22Rv1 (cell line): ENCODE data around the gene SERP2.

Experiments used
- H3K27ac ChIP-seq: fragments of 450-650 bp; 2 replicates; pipeline ENCODE4 v1.5.1; 2017
- ZFX ChIP-seq: fragments of 450-650 bp; IDR thresholded peaks from 2 replicates; pipeline ENCODE4 v1.6.1; 2017; ENCODE audit warnings: antibody characterized with exemption, borderline replicate concordance
- TF ChIP-seq, protein P1 (sequence below): fragments of 450-650 bp; IDR thresholded peaks from 2 replicates; pipeline ENCODE4 v1.5.1; 2017; ENCODE audit warnings: mild to moderate bottlenecking

Gene SERP2

DNA sequence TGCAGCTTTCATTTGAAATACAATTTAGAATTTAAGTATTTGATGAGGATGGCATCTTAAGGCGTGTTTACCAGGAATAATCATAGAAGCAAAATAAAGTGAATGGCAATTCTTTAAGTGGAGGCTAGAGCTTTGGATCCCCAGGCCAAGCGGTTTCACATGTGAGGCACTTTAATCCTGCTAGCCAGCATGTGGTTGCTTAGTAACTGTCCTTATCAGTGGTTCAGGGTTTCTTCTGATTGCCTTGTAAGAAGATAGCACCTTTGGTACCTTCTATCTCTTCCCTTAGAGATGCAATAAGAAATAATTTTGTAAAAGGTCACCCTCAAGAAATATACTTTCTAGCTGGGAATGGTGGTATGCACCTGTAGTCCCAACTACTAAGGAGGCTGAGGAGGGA lies 38.9 kb upstream of the SERP2 start:
- H3K27ac ChIP-seq = no peak overlapping the region
- TF ChIP-seq, protein P1, sequence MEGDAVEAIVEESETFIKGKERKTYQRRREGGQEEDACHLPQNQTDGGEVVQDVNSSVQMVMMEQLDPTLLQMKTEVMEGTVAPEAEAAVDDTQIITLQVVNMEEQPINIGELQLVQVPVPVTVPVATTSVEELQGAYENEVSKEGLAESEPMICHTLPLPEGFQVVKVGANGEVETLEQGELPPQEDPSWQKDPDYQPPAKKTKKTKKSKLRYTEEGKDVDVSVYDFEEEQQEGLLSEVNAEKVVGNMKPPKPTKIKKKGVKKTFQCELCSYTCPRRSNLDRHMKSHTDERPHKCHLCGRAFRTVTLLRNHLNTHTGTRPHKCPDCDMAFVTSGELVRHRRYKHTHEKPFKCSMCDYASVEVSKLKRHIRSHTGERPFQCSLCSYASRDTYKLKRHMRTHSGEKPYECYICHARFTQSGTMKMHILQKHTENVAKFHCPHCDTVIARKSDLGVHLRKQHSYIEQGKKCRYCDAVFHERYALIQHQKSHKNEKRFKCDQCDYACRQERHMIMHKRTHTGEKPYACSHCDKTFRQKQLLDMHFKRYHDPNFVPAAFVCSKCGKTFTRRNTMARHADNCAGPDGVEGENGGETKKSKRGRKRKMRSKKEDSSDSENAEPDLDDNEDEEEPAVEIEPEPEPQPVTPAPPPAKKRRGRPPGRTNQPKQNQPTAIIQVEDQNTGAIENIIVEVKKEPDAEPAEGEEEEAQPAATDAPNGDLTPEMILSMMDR = no peak
- no peak for TF ChIP-seq ZFX

DNA sequence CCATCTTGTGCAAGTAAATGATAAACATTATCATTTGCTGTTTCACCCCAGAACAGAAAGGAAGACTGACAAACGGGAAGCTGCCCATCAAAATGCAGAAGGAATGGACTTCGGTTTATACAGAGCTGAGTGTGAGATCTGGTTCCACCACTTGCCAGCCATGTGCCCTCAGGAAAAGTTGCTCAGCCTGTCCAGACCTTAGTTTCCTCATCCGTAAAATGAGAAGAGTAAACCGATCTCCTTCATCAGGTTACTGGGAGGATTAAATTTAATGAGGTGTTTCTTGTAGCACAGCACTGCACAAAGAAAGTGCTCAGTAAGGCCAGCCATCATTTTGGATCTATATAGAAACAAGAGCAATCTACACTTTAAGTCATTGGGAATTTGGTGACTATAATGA lies 36.7 kb upstream of the SERP2 start:
- no peak overlapping the region for H3K27ac ChIP-seq
- TF ChIP-seq, protein P1 = no peak
- no peak for TF ChIP-seq ZFX

DNA sequence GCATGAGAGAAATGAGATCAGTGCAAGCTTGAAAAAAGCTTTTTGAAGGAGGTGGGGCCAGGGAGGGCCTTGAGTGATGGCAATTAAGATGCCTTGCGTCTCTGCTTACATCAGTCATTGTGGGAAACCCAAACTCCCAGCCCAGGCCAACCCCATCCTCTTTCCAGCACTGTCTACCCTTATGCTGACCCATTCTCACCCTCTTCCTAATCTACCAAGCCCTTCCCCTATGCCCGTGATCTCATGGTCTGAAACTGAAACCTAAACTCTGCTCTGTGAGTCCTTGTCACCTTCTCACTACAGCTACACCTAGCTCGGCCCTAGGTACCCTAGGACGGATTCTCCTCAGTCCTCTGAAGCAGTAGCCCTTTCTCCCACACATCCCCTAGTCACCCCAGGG lies 36.0 kb upstream of the SERP2 start:
- H3K27ac ChIP-seq = no peak overlapping the region
- TF ChIP-seq ZFX = no peak
- TF ChIP-seq, protein P1 = no peak

DNA sequence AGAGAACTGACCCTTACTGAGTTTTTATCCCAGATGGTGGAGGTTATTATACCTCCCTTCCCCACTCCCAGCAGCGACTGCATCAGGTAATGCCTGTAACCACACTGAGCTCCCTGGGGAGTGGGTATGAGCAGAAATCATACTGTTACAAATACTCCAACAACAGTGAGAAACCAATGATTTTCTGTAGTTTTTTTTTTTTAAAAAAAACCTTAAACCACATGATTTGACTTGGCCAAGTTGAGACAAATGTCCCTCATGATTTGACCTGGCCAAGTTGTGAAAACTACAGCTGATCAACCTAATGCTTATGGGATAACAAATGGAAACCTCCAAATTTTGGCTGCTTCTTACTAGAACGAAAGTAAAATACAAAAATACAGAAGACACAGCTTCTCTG lies 33.1 kb upstream of the SERP2 start:
- TF ChIP-seq, protein P1 = no peak
- TF ChIP-seq ZFX = no peak
- H3K27ac ChIP-seq = no peak overlapping the region

DNA sequence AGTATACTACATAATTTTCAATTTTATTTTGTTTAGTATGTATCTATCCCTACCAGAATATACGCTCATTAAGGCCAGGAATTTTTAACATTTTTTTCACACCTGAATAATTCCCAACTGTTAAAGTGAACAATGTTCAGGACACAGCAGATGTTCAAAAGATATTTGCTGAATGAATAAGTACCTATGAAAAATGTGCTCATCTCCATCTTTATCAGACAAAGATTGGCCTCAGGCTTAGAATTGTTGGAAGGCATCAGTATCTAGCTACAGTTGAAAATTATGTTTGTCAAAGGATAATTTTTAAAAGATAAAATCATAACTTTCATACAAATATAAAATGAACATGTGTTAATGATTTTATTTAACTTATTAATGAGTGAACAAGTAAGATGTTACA lies 30.9 kb upstream of the SERP2 start:
- TF ChIP-seq ZFX = no peak
- TF ChIP-seq, protein P1 = no peak
- H3K27ac ChIP-seq = no peak overlapping the region

DNA sequence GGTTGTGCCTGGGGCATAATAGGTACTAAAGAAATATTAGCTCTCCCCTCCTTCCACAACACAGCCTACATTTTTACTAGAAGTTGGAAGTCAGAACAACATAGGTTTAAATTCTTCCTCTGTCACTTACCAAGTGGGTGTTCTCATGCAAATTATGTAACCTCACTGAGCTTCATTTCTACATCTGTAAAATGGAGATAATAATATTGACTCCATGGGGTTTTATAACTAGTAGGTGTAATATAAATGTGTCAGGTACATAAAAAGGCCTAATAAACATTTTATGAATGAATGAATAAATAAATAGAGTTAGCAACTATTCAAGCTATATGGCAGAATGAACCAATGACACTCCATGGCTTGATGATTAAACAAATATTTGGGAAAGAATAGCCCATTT lies 27.1 kb upstream of the SERP2 start:
- no peak overlapping the region for H3K27ac ChIP-seq
- TF ChIP-seq, protein P1 = no peak
- no peak for TF ChIP-seq ZFX

DNA sequence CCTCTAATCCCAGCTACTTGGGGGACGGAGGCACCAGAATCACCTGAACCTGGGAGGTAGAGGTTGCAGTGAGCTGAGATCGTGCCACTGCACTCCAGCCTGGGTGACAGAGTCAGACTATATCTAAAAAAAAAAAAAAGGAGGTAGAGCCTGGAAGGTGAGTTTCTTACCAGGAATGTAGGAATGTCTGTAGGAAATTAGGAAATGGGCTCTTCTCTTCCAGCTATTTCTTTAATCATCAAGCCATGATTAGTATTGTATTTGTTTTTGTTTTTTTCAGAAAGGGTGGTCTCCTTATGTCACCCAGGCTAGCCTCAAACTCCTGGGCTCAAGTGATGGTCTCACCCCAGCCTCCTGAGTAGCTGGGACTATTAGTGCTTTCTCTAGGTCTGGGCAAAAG lies 26.3 kb upstream of the SERP2 start:
- TF ChIP-seq ZFX = no peak
- TF ChIP-seq, protein P1 = no peak
- H3K27ac ChIP-seq = no peak overlapping the region
